ENCODE data around the gene CPNE7. TPM values are rescaled to one million over a fixed set of nuclear protein-coding genes. Genes with fewer than 3 reads are reported as not detected.

Gene CPNE7
- total RNA-seq, 1 donor from 2014 or later = not detected

DNA sequence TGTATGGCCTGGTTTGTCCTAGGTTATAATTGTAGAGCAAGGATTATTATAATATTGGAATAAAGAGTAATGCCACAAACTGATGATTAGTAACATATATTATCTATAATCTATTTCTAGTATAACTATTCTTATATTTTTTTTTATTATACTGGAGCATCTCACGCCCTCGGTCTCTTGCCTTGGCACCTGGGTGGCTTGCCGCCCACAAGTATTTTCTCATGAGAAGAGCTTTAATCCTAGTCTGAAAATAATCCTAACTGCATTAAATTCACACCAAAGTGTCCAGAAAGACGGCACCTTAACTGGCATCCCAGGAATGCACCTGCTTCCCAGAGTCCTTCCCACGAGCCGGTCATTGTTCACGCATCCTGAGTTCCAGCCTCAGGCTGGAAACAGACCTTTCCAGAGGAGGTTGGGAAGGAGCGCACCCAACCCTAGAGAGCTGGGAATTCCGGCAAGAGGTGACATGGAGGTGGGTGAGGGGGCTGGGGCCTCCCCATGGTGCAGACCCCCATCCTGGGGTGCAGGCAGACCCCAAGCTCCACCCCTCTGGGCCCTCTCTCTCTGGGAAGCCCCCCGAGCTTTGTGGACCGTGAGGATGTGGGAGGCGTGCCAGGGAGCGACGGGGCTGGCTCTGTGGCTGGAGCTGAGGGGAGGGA, 66.0 kb downstream of the CPNE7 start:
- no peak for DNase-seq (ENCODE audit: low spot score)
- intact Hi-C loops (cut with DNase I) = no loop called here

DNA sequence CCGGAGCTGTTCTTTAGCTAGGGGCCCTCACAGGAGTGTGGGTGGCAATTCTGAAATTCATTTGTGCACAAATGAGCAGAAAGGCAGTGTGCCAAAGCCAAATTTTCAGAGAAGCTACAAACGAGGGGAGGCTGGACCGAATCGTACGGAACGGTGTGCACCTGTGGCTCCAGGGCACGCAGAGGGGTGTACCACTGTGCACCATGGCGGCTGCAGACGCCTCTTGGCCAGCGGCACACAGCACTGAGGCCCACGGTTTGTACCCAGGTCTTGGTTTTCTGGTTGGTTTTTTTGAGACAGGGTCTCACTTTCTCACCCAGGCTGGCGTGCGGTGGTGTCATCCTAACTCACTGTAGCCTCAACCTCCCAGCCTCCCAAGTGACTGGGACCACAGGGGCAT, 67.0 kb downstream of the CPNE7 start:
- intact Hi-C loops (cut with DNase I) = no loop called here
- DNase-seq (ENCODE audit: low spot score) = no peak

DNA sequence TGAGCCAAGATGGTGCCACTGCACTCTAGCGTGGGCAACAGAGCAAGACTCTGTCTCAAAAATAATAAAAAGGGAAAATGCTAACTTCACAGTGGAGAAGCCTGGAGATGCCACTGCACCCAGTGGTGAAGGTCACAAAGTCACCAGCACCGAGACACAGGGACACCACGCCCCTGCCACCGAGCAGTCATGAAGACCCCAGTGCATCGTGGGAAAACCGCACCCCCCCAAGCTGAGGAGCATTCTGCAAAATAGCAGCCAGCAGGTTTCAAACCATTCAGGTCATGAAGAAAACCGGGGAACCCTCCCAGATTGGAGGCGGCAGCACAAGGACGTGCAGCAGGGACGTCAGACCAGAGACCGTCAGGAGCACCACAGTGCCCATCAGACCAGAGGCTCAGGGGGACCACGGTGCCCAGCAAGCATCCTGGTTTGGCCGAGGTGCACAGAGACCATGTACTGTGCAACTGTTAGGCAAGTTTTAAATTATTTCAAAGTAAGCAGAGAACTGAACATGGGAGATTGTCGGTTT, 68.3 kb downstream of the CPNE7 start:
- no peak for DNase-seq (ENCODE audit: low spot score)
- intact Hi-C loops (cut with DNase I) = no loop called here

DNA sequence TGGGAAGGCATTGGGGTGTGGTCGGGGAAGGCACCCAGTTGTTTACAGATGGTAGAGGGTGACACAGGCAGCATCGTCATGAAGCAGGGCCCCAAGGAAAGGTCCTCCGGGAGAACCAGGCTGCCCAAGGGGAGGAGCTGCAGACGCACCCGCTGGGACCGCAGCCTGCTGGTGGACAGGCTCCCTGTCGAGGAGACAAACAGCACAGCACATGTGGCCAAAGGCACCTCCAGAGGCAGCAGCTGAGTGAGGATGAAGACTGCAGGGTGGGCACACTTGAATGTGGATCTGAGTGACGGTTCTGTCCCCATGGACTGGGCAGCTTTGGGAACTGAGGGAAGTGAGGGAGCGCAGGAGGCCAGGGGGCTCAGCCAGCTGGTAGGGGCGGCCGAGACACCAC, 69.6 kb downstream of the CPNE7 start:
- intact Hi-C loops (cut with DNase I) = no loop called here

DNA sequence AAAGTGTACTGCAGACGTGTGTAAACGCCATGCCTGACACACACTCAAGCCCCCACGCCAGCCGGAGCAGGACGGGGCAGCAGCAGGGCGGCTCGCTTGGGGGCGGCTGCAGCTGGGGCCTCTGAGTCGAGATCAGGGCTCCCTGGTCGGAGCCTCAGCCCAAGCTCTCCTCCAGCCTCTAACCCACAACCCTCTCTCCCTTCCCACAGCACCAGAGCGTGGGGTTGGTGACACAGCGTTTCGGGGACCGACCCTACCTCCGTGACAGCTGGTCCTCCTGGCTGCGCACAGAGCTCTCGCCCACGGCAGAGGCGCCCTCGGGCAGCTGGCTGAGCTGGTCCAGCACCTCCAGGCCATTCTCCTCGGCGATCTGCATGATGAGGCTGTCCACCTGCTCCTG, 70.7 kb downstream of the CPNE7 start:
- intact Hi-C loops (cut with DNase I) = no loop called here

More for the DNA sequence above, 69.6 kb downstream of the CPNE7 start:
- no peak for DNase-seq (ENCODE audit: low spot score)

More for the DNA sequence above, 70.7 kb downstream of the CPNE7 start:
- no peak for DNase-seq (ENCODE audit: low spot score)

Other genes starting within 250 kb of the CPNE7 start
- gene ANKRD11, start 85.2 kb upstream of the CPNE7 start, total RNA-seq = 77.9 TPM
- 89.5 TPM for gene SPG7, start 67.4 kb upstream of the CPNE7 start, total RNA-seq
- 882 TPM for gene RPL13, start 15.1 kb upstream of the CPNE7 start, total RNA-seq
- not detected for gene DPEP1, start 37.9 kb downstream of the CPNE7 start, total RNA-seq
- gene CHMP1A, start 82.0 kb downstream of the CPNE7 start, total RNA-seq = 46.0 TPM
- gene SPATA33, start 82.1 kb downstream of the CPNE7 start, total RNA-seq = 4.3 TPM
- gene CDK10, start 110.9 kb downstream of the CPNE7 start, total RNA-seq = 32.9 TPM
- gene SPATA2L, start 125.9 kb downstream of the CPNE7 start, total RNA-seq = 4.4 TPM
- 19.7 TPM for gene VPS9D1, start 145.1 kb downstream of the CPNE7 start, total RNA-seq
- 17.5 TPM for gene ZNF276, start 145.8 kb downstream of the CPNE7 start, total RNA-seq
- gene FANCA, start 240.9 kb downstream of the CPNE7 start, total RNA-seq = 1.0 TPM

Measured in cardiac septum (tissue), 1 donor.